22Rv1 (cell line): Measurements from ENCODE around the gene NAA11.

Experiments
- ZFX ChIP-seq: fragments of 450-650 bp; IDR thresholded peaks from 2 replicates; pipeline ENCODE4 v1.6.1; 2017; ENCODE audit warnings: antibody characterized with exemption, borderline replicate concordance
- TF ChIP-seq, protein P1 (sequence below): fragments of 450-650 bp; IDR thresholded peaks from 2 replicates; pipeline ENCODE4 v1.5.1; 2017; ENCODE audit warnings: mild to moderate bottlenecking

DNA sequence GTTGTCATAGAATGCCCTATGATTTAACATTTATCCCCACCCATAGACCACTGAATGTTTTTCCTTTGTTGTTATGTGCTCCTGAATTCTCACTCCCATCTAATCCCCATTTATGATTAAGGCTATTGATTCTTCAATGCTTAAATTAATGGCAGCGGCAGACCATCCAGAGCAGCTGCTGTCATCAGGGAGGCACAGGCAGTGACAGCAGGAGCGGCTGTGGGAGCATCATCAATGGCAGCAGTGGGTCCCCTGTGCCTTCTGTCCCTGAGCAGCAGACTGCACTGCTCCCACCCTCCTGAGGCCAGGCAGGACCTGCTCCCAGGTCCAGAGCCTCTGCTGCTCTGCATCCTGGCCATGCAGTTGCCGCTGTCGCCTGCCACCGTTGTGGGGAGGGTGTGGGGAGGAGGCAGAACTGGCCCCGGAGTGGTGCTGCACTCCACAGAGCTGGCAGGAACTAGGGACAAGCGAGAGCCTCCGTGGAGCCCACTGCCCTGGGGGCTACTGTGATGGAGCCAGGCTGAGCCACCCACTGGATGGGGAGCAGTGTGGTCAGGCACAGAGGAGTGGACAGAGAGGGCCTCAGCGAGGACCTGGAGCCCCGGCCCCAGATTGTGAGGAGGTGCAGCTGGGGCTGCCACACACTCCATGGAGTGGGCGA lies 29.0 kb downstream of the NAA11 start:
- TF ChIP-seq, protein P1, sequence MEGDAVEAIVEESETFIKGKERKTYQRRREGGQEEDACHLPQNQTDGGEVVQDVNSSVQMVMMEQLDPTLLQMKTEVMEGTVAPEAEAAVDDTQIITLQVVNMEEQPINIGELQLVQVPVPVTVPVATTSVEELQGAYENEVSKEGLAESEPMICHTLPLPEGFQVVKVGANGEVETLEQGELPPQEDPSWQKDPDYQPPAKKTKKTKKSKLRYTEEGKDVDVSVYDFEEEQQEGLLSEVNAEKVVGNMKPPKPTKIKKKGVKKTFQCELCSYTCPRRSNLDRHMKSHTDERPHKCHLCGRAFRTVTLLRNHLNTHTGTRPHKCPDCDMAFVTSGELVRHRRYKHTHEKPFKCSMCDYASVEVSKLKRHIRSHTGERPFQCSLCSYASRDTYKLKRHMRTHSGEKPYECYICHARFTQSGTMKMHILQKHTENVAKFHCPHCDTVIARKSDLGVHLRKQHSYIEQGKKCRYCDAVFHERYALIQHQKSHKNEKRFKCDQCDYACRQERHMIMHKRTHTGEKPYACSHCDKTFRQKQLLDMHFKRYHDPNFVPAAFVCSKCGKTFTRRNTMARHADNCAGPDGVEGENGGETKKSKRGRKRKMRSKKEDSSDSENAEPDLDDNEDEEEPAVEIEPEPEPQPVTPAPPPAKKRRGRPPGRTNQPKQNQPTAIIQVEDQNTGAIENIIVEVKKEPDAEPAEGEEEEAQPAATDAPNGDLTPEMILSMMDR: no peak
- TF ChIP-seq ZFX: no peak
